Upper lobe of left lung (tissue), 4 donors: ENCODE results near the gene UNC13B.

Experiments used
- EP300 ChIP-seq, 4 donors: sonication (generic); formaldehyde crosslinking; IDR thresholded peaks; one replicate each; pipeline ENCODE4 v1.5.1; 2017; ENCODE audit warnings: antibody characterized with exemption in 4 of 4, control low read depth in 2 of 4
- POLR2A ChIP-seq, 4 donors: fragments of 450-650 bp; IDR thresholded peaks; one replicate each; pipeline ENCODE4 v1.5.1; 2016 to 2017; ENCODE audit warnings: antibody characterized with exemption in 4 of 4, mild to moderate bottlenecking in 2 of 4
- POLR2AphosphoS5 ChIP-seq, 2 donors: sonication (generic); formaldehyde crosslinking; IDR thresholded peaks; one replicate each; pipeline ENCODE4 v1.5.1; 2017; ENCODE audit warnings: antibody characterized with exemption in 2 of 2
- TF ChIP-seq, protein P1 (sequence below), 6 experiments: fragments of 450-650 bp in 4 of 6; fragments of 200-600 bp in 2 of 6; sonication (generic) in 2 of 6; IDR thresholded peaks; one replicate each; pipeline ENCODE4 v1.5.1; 2016 to 2019; ENCODE audit warnings: antibody characterized with exemption in 6 of 6

DNA sequence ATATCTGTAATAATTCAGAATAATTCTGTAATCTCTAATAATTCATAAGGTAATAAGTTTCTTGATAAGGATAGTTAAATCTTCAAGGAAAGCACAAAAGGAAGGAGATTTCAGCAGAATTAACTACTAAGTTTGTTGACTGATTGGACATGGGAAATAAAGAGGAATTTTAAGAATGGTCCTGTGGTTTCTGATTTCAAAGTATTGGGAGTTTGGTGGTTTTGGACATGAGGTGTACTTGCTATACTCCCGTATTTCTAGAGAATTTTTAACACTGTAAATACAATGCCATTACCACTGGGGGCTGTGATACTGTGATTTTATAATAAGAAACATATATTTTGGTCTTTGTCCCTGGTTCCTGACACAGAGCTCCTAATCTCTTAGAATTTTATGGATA, 123.9 kb downstream of the UNC13B start:
- TF ChIP-seq, protein P1, sequence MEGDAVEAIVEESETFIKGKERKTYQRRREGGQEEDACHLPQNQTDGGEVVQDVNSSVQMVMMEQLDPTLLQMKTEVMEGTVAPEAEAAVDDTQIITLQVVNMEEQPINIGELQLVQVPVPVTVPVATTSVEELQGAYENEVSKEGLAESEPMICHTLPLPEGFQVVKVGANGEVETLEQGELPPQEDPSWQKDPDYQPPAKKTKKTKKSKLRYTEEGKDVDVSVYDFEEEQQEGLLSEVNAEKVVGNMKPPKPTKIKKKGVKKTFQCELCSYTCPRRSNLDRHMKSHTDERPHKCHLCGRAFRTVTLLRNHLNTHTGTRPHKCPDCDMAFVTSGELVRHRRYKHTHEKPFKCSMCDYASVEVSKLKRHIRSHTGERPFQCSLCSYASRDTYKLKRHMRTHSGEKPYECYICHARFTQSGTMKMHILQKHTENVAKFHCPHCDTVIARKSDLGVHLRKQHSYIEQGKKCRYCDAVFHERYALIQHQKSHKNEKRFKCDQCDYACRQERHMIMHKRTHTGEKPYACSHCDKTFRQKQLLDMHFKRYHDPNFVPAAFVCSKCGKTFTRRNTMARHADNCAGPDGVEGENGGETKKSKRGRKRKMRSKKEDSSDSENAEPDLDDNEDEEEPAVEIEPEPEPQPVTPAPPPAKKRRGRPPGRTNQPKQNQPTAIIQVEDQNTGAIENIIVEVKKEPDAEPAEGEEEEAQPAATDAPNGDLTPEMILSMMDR (IDR thresholded peaks at IDR 0.05): no peak
- TF ChIP-seq POLR2A (IDR thresholded peaks at IDR 0.05) (no peak), EP300 (IDR thresholded peaks at IDR 0.05) (no peak), POLR2AphosphoS5 (IDR thresholded peaks at IDR 0.05) (no peak)
